ENCODE data around the gene KCNRG.

KCNRG gene

GRCh38 chr13:49976314-49977258, 38.7 kb upstream of the KCNRG start:
- peak; percentile 82 for TF ChIP-seq RAD21 (IDR thresholded peaks at IDR 0.05; ENCODE audit: low read depth)
- no peak for TF ChIP-seq EP300 (IDR thresholded peaks at IDR 0.05; ENCODE audit: borderline replicate concordance)

- no peak for TF ChIP-seq TAF1 (IDR thresholded peaks at IDR 0.05; ENCODE audit: low read depth)
- TF ChIP-seq TEAD4 (IDR thresholded peaks at IDR 0.05) = no peak
- no peak for TF ChIP-seq EP300 (IDR thresholded peaks at IDR 0.05; ENCODE audit: borderline replicate concordance)
- TF ChIP-seq CEBPB (IDR thresholded peaks at IDR 0.05) = no peak
- TF ChIP-seq USF1 (IDR thresholded peaks at IDR 0.05) = no peak
- no peak for TF ChIP-seq EGR1 (IDR thresholded peaks at IDR 0.05)
- no peak for TF ChIP-seq FOXM1 (IDR thresholded peaks at IDR 0.05; ENCODE audit: borderline replicate concordance, low read depth)
Observed at GRCh38 chr13:49977992-49978391, 37.3 kb upstream of the KCNRG start.

GRCh38 chr13:49980266-49980665, 35.0 kb upstream of the KCNRG start:
- no peak for TF ChIP-seq MAX (IDR thresholded peaks at IDR 0.05)

GRCh38 chr13:49985129-49985528, 30.1 kb upstream of the KCNRG start:
- TF ChIP-seq EP300 (IDR thresholded peaks at IDR 0.05; ENCODE audit: borderline replicate concordance) = no peak
- TF ChIP-seq CEBPB (IDR thresholded peaks at IDR 0.05) = no peak
- no peak for TF ChIP-seq TEAD4 (IDR thresholded peaks at IDR 0.05)
- TF ChIP-seq YY1 (IDR thresholded peaks at IDR 0.05; ENCODE audit: low read depth) = no peak
- TF ChIP-seq CREB1 (IDR thresholded peaks at IDR 0.05; ENCODE audit: low read depth) = no peak
- TF ChIP-seq EGR1 (IDR thresholded peaks at IDR 0.05) = no peak
- TF ChIP-seq FOXM1 (IDR thresholded peaks at IDR 0.05; ENCODE audit: borderline replicate concordance, low read depth) = no peak
- no peak for TF ChIP-seq TCF12 (IDR thresholded peaks at IDR 0.05; ENCODE audit: low read depth)
- TF ChIP-seq NFIC (IDR thresholded peaks at IDR 0.05) = no peak
- no peak for TF ChIP-seq USF1 (IDR thresholded peaks at IDR 0.05)
- TF ChIP-seq RAD21 (IDR thresholded peaks at IDR 0.05; ENCODE audit: low read depth) = no peak
- no peak for TF ChIP-seq MAX (IDR thresholded peaks at IDR 0.05)
- no peak for TF ChIP-seq ZBTB7A (IDR thresholded peaks at IDR 0.05; ENCODE audit: low read depth)
- no peak for TF ChIP-seq REST (IDR thresholded peaks at IDR 0.05; ENCODE audit: low read depth)
- TF ChIP-seq TAF1 (IDR thresholded peaks at IDR 0.05; ENCODE audit: low read depth) = no peak

GRCh38 chr13:49986471-49986870, 28.8 kb upstream of the KCNRG start:
- TF ChIP-seq EP300 (IDR thresholded peaks at IDR 0.05; ENCODE audit: borderline replicate concordance) (no peak), ZBTB7A (IDR thresholded peaks at IDR 0.05; ENCODE audit: low read depth) (no peak), USF1 (IDR thresholded peaks at IDR 0.05) (no peak), CREB1 (IDR thresholded peaks at IDR 0.05; ENCODE audit: low read depth) (no peak), FOXM1 (IDR thresholded peaks at IDR 0.05; ENCODE audit: borderline replicate concordance, low read depth) (no peak), TAF1 (IDR thresholded peaks at IDR 0.05; ENCODE audit: low read depth) (no peak), REST (IDR thresholded peaks at IDR 0.05; ENCODE audit: low read depth) (no peak), CEBPB (IDR thresholded peaks at IDR 0.05) (no peak)

GRCh38 chr13:49993111-49993510, 22.1 kb upstream of the KCNRG start:
- TF ChIP-seq FOXM1 (IDR thresholded peaks at IDR 0.05; ENCODE audit: borderline replicate concordance, low read depth) = no peak
- no peak for TF ChIP-seq EGR1 (IDR thresholded peaks at IDR 0.05)
- TF ChIP-seq ZBTB7A (IDR thresholded peaks at IDR 0.05; ENCODE audit: low read depth) = no peak
- no peak for TF ChIP-seq NFIC (IDR thresholded peaks at IDR 0.05)
- no peak for TF ChIP-seq TCF12 (IDR thresholded peaks at IDR 0.05; ENCODE audit: low read depth)
- no peak for TF ChIP-seq USF1 (IDR thresholded peaks at IDR 0.05)
- no peak for TF ChIP-seq REST (IDR thresholded peaks at IDR 0.05; ENCODE audit: low read depth)
- no peak for TF ChIP-seq TEAD4 (IDR thresholded peaks at IDR 0.05)
